HG03571 (cell line): ENCODE measurements around the gene NUTM2A.
"Not testable (repeated sequence)": the region's sequence is repeated elsewhere in the genome, so short reads cannot be mapped to it uniquely, and the experiment has no call there.

Experiments
- ATAC-seq: cut with Tn5 transposase; IDR thresholded peaks from one replicate; pipeline ENCODE4 v1.9.1; 2021; ENCODE audit not compliant: unreplicated experiment

NUTM2A gene

DNA sequence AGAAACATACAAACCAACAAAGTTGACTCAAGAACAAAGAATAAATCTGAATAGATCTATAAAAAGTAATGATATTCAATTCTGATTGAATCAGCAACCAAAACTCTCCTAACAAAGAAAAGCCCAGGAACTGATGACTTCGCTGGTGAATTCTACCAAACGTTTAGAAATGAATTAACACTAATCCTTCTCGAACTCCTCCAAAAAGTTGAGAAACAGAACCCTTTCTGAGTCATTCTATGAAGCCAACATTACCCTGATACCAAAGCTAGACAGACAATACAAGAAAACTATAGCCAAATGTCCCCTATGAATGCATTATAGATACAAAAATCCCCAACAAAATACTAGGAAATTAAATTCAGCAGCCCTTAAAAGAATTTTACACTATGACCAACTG, 16.9 kb downstream of the NUTM2A start:
- ATAC-seq: not testable (repeated sequence)

DNA sequence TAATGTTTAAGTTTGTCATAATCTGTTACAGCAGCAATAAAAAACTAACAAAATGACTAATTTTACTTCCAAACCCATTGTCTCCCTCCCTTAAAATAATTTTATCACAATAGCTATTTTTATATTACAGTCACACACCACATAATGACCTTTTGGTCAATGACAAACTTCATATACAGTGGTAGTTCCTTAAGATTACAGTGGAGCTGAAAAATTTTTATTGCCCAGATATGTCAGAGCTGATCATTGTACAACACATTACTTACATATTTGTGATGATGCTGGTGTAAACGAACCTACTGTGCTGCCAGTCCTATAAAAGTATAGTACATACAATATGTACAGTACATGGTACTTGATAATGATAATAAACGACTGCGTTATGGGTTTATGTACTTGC, 22.1 kb downstream of the NUTM2A start:
- not testable (repeated sequence) for ATAC-seq

DNA sequence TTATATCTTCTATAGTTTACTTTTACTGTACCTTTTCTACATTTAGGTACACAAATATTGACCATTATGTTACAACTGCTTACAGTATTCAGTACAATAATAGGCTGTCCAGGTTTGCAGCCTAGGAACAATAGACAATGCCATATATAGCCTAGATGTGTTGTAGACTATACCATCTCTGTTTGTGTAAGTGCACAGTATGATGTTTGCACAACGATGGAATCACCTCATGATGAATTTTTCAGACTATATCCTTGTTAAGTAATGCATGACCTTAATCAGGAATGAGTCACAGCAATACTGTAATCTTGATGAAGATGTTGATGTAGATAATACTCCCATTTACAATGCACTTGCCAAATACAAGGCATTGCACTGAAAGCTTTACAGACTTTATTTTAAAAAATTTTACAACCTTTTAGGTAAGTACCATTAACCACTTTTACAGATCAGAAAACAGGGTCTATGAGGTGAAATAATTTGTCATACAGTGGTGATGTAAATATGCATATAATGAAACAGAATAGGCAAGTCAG, 23.6 kb downstream of the NUTM2A start:
- not testable (repeated sequence) for ATAC-seq

DNA sequence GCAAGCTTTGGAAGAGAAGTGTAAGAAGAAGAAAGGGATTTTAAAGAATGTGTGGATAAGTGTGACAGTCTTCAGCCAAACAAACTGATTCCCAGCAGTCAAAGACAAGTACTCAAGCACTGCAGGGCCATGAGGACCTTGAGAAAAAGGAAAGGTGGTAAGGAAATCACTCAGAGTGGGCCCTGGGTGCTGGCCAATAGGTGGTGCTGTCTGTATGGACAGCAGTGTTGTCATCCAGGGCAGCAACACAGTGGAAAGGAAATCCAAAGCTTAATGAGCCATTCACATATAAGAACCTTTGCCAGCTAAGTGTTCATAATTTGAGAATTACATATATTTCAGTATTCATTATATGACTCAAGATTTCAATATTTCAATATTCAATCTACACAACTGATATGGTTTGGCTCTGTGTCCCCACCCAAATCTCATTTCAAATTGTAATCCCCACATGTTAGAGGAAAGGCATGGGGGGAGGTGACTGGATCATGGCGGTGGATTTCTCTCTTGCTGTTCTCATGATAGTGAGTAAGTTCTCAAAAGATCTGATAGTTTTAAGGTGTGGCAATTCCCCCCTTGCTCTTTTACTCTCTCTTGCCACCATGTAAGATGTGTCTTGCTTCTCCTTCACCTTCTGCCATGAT, 55.6 kb downstream of the NUTM2A start:
- not testable (repeated sequence) for ATAC-seq
